Endothelial cell of umbilical vein (primary cell): ENCODE results near the gene PDE8B. TPM values are rescaled to one million over a fixed set of nuclear protein-coding genes. Genes with fewer than 3 reads are reported as not detected.

Experiments
- BruUV-seq: library from RNA; stranded (reverse); fragments of 400-500 nt; replicated peaks from 2 replicates; lab custom pipeline; 2021; lab: Mats Ljungman, UMichigan
- CTCF ChIA-PET: fragments of 300-600, 350-600 bp; sonication (Branson Sonifier 250); formaldehyde crosslinking; loops from one replicate; lab custom pipeline; 2021; ENCODE audit warnings: antibody characterized with exemption, inconsistent platforms; lab: Charles Lee
- POLR2A ChIA-PET: fragments of 300-600, 350-600 bp; sonication (Branson Sonifier 250); formaldehyde crosslinking; loops from one replicate; lab custom pipeline; 2021; ENCODE audit warnings: antibody characterized with exemption, inconsistent platforms; lab: Charles Lee
- DNase-seq: peaks from one replicate; pipeline ENCODE4 v3.0.0-alpha.2; 2011; ENCODE audit warnings: low read depth, low spot score
- FAIRE-seq: peaks from 2 replicates; lab custom pipeline; 2011; peaks lifted over from hg19 to GRCh38; lab: Jason Lieb, UNC
- H2AFZ ChIP-seq: 2 replicates; pipeline ENCODE4 v1.6.0; 2012; ENCODE audit warnings: low read depth, low read length, control low read depth, inconsistent platforms
- H3K27ac ChIP-seq: 2 replicates; pipeline ENCODE4 v1.5.1; 2011; ENCODE audit warnings: low read depth, mild to moderate bottlenecking, control low read depth, low read length, moderate library complexity; ENCODE audit not compliant: insufficient read depth
- H3K27me3 ChIP-seq, 2 experiments: 2 replicates each; pipeline versions ENCODE4 v1.6.0 to v1.6.1; 2011; ENCODE audit warnings: low read length in 2 of 2, mixed read lengths in 1 of 2; ENCODE audit not compliant: control insufficient read depth in 2 of 2, insufficient read depth in 2 of 2
- H3K36me3 ChIP-seq, 2 experiments: 2 replicates in 1 of 2; 3 replicates in 1 of 2; pipeline ENCODE4 v1.5.1; 2011; ENCODE audit warnings: low read length in 2 of 2, mild to moderate bottlenecking in 1 of 2, moderate library complexity in 1 of 2; ENCODE audit not compliant: control insufficient read depth in 2 of 2, insufficient read depth in 2 of 2; ENCODE audit errors: extremely low read depth in 1 of 2
- H3K4me1 ChIP-seq: 3 replicates; pipeline ENCODE4 v1.5.1; 2011; ENCODE audit warnings: mild to moderate bottlenecking, low read length; ENCODE audit not compliant: control insufficient read depth, insufficient read depth; ENCODE audit errors: extremely low read depth
- H3K4me2 ChIP-seq: 2 replicates; pipeline ENCODE4 v1.6.1; 2011; ENCODE audit warnings: low read length, control low read depth, mixed read lengths; ENCODE audit not compliant: insufficient read depth
- H3K4me3 ChIP-seq, 3 experiments: fragments of 200-600 bp in 1 of 3; sonication (generic), shearing (Covaris generic) in 1 of 3; replicated peaks in 1 of 3; 2 replicates each; pipeline ENCODE4 v1.5.1; 2011 to 2016; ENCODE audit warnings: control low read depth in 3 of 3, low read length in 3 of 3, mild to moderate bottlenecking in 2 of 3, inconsistent platforms in 1 of 3, low read depth in 1 of 3, moderate library complexity in 1 of 3; ENCODE audit not compliant: insufficient read depth in 1 of 3
- H3K79me2 ChIP-seq: 2 replicates; pipeline ENCODE4 v1.6.0; 2012; ENCODE audit warnings: low read length, inconsistent platforms; ENCODE audit not compliant: control insufficient read depth, insufficient read depth
- H3K9ac ChIP-seq: replicated peaks from 2 replicates; pipeline ENCODE3; 2011; ENCODE audit warnings: low read length, control low read depth; ENCODE audit not compliant: insufficient read depth; ENCODE audit errors: extremely low read depth
- H3K9me1 ChIP-seq: replicated peaks from 3 replicates; pipeline ENCODE4 v1.6.0; 2011; ENCODE audit warnings: mild to moderate bottlenecking, low read length; ENCODE audit not compliant: control insufficient read depth, insufficient read depth; ENCODE audit errors: extremely low read depth
- H3K9me3 ChIP-seq: replicated peaks from 2 replicates; pipeline ENCODE4 v1.5.1; 2012; ENCODE audit warnings: low read length, inconsistent platforms; ENCODE audit not compliant: control insufficient read depth, insufficient read depth
- H4K20me1 ChIP-seq: replicated peaks from 2 replicates; pipeline ENCODE3; 2011; ENCODE audit warnings: mild to moderate bottlenecking, low read length; ENCODE audit not compliant: control insufficient read depth, insufficient read depth; ENCODE audit errors: extremely low read depth
- CTCF ChIP-seq, 2 donors: IDR thresholded peaks; 1 replicate in 1 of 2; 2 replicates in 1 of 2; pipeline ENCODE4 v1.5.1; 2011; ENCODE audit warnings: low read length in 2 of 2, mild to moderate bottlenecking in 2 of 2, moderate library complexity in 2 of 2, control low read depth in 1 of 2, inconsistent platforms in 1 of 2, low read depth in 1 of 2; ENCODE audit not compliant: insufficient read depth in 1 of 2; ENCODE audit errors: extremely low read depth in 1 of 2
- EZH2 ChIP-seq: IDR thresholded peaks from 2 replicates; pipeline ENCODE4 v1.6.1; 2012; ENCODE audit warnings: borderline replicate concordance, low read depth, mild to moderate bottlenecking, moderate library complexity, low read length, inconsistent platforms; ENCODE audit not compliant: severe bottlenecking
- FOS ChIP-seq: IDR thresholded peaks from 2 replicates; pipeline ENCODE4 v1.6.1; 2011; ENCODE audit warnings: mild to moderate bottlenecking, low read length, moderate library complexity, borderline replicate concordance; ENCODE audit not compliant: insufficient read depth
- GATA2 ChIP-seq: IDR thresholded peaks from 2 replicates; pipeline ENCODE4 v1.7.0; 2011; ENCODE audit warnings: low read depth, mild to moderate bottlenecking, moderate library complexity, mixed read lengths, low read length; ENCODE audit not compliant: insufficient read length, insufficient read depth
- JUN ChIP-seq: IDR thresholded peaks from 2 replicates; pipeline ENCODE4 v1.6.1; 2011; ENCODE audit warnings: borderline replicate concordance, low read depth; ENCODE audit not compliant: insufficient read length, insufficient read depth
- MAX ChIP-seq: IDR thresholded peaks from 2 replicates; pipeline ENCODE4 v1.6.1; 2011; ENCODE audit not compliant: insufficient read depth, insufficient read length
- MYC ChIP-seq: IDR thresholded peaks from one replicate; pipeline ENCODE4 v1.6.1; 2011; ENCODE audit warnings: mild to moderate bottlenecking, low read depth, low read length
- POLR2A ChIP-seq: IDR thresholded peaks from 2 replicates; pipeline ENCODE4 v1.6.1; 2012; ENCODE audit warnings: low read depth, mild to moderate bottlenecking, control low read depth, low read length
- POLR2AphosphoS5 ChIP-seq: IDR thresholded peaks from 2 replicates; pipeline ENCODE4 v1.6.1; 2012; ENCODE audit warnings: low read depth, mild to moderate bottlenecking, control low read depth, low read length, moderate library complexity; ENCODE audit not compliant: insufficient read depth
- dilution Hi-C: fragments of 300-500 bp; cut with MboI; formaldehyde crosslinking; loops from one replicate; pipeline ENCODE4 v1.15.0; 2019; ENCODE audit warnings: low sequenced_read_pairs; ENCODE audit not compliant: extremely low pct_ligation_motif_present
- intact Hi-C: fragments of 100-400 bp; cut with micrococcal nuclease; formaldehyde crosslinking; loops from one replicate; pipeline ENCODE4 v1.10.0; 2022
- polyA plus RNA-seq, 4 experiments: library from polyadenylated mRNA; depleted of rRNA in 3 of 4; stranded (reverse) in 3 of 4; unstranded in 1 of 4; fragments of >200 nt; gene quantifications; 2 replicates each; pipeline versions ENCODE4 v1.2.1 to v1.2.3, GENCODE V29; 2011 to 2012; ENCODE audit warnings: missing spikeins in 1 of 4
- total RNA-seq: library from RNA; stranded (reverse); gene quantifications from 2 replicates; pipeline ENCODE4 v1.2.3, GENCODE V29; 2021

The PDE8B gene
- total and polyA plus RNA-seq, 2 donors (not counting 3 experiments of a cell fraction or from before 2014, with no cell fraction given) = not detected

- CTCF ChIA-PET = no interaction called here
- H3K4me2 ChIP-seq = no peak overlapping the region
- BruUV-seq = no TSS peak
Measured at GRCh38 chr5:77321793-77322394, 111.4 kb downstream of the PDE8B start.

More at GRCh38 chr5:77321793-77322394, 111.4 kb downstream of the PDE8B start:
- H3K4me3 ChIP-seq = no peak overlapping the region
- no peaks in the 10 kb centered on the region for H3K27me3 ChIP-seq
- DNase-seq (no peak), FAIRE-seq (no peak)
- dilution Hi-C loops (no loop called here), intact Hi-C loops (no loop called here)
- no peaks in the 10 kb centered on the region for H3K79me2 ChIP-seq
- POLR2A ChIA-PET = no interaction called here
- TF ChIP-seq POLR2AphosphoS5 (no peak), FOS (no peak), JUN (no peak), CTCF (IDR thresholded peaks at IDR 0.05; ENCODE audit: extremely low read depth in 1 of 2, insufficient read depth in 1 of 2, low read depth in 1 of 2, low read length in 2 of 2) (no peak), MYC (no peak), EZH2 (no peak), MAX (no peak), POLR2A (no peak), GATA2 (no peak)
- no peak overlapping the region for H2AFZ ChIP-seq
- H3K9me1 ChIP-seq = no peaks in the 10 kb centered on the region
- no peaks in the 10 kb centered on the region for H3K4me1 ChIP-seq
- no peaks in the 10 kb centered on the region for H3K36me3 ChIP-seq
- H3K9me3 ChIP-seq = no peaks in the 10 kb centered on the region
- H4K20me1 ChIP-seq = no peaks in the 10 kb centered on the region
- no peak overlapping the region for H3K27ac ChIP-seq
- no peak overlapping the region for H3K9ac ChIP-seq
